Duodenal mucosa (tissue), 2 donors: Measurements from ENCODE around the gene SIL1.

ENCODE experiments used
- H3K27ac ChIP-seq: one replicate; pipeline ENCODE4 v1.7.0; 2013; ENCODE audit warnings: low read depth, low read length
- H3K27me3 ChIP-seq, 2 donors: one replicate each; pipeline ENCODE4 v1.7.0; 2013; ENCODE audit warnings: low read length in 2 of 2, control low read depth in 1 of 2; ENCODE audit not compliant: insufficient read depth in 2 of 2, control insufficient read depth in 1 of 2
- H3K36me3 ChIP-seq, 2 donors: one replicate each; pipeline ENCODE4 v1.7.0; 2013; ENCODE audit warnings: low read length in 2 of 2, control low read depth in 1 of 2; ENCODE audit not compliant: insufficient read depth in 2 of 2, control insufficient read depth in 1 of 2
- H3K4me1 ChIP-seq, 2 donors: one replicate each; pipeline ENCODE4 v1.7.0; 2013; ENCODE audit warnings: low read length in 2 of 2, control low read depth in 1 of 2; ENCODE audit not compliant: insufficient read depth in 2 of 2, control insufficient read depth in 1 of 2
- H3K4me3 ChIP-seq, 2 donors: one replicate each; pipeline ENCODE4 v1.7.0; 2013; ENCODE audit warnings: low read length in 2 of 2, low read depth in 1 of 2
- H3K9ac ChIP-seq, 2 donors: one replicate each; pipeline ENCODE4 v1.7.0; 2013; ENCODE audit warnings: low read length in 2 of 2, low read depth in 1 of 2
- H3K9me3 ChIP-seq, 2 donors: one replicate each; pipeline ENCODE4 v1.7.0; 2013; ENCODE audit warnings: low read length in 2 of 2, control low read depth in 1 of 2; ENCODE audit not compliant: control insufficient read depth in 1 of 2

SIL1 gene

GRCh38 chr5:139131921-139132432, 66.2 kb downstream of the SIL1 start:
- H3K9ac ChIP-seq = no peak overlapping the region
- no peak overlapping the region for H3K4me3 ChIP-seq
- H3K27ac ChIP-seq = no peak overlapping the region
- H3K36me3 ChIP-seq = peaks cover 3 to 4% of the 10 kb centered on the region in 2 donors
- H3K9me3 ChIP-seq = no peaks in the 10 kb centered on the region
- peaks cover 0 to 11% of the 10 kb centered on the region in 2 donors for H3K4me1 ChIP-seq
- no peaks in the 10 kb centered on the region for H3K27me3 ChIP-seq

- Histone ChIP-seq H3K4me3 (no peak overlapping the region), H3K4me1 (peaks cover 0 to 11% of the 10 kb centered on the region in 2 donors), H3K9ac (no peak overlapping the region), H3K9me3 (no peaks in the 10 kb centered on the region), H3K27me3 (no peaks in the 10 kb centered on the region), H3K36me3 (peaks cover 3 to 7% of the 10 kb centered on the region in 2 donors), H3K27ac (no peak overlapping the region)
Observed at GRCh38 chr5:139131465-139131864, 66.7 kb downstream of the SIL1 start.

- no peak overlapping the region for H3K27ac ChIP-seq
- no peak overlapping the region for H3K9ac ChIP-seq
- H3K4me1 ChIP-seq = peaks cover 0 to 11% of the 10 kb centered on the region in 2 donors
- no peaks in the 10 kb centered on the region for H3K27me3 ChIP-seq
- no peaks in the 10 kb centered on the region for H3K9me3 ChIP-seq
- no peak overlapping the region for H3K4me3 ChIP-seq
- peaks cover 7 to 10% of the 10 kb centered on the region in 2 donors for H3K36me3 ChIP-seq
Observed at GRCh38 chr5:139131062-139131461, 67.1 kb downstream of the SIL1 start.

GRCh38 chr5:139130214-139130613, 68.0 kb downstream of the SIL1 start:
- H3K27ac ChIP-seq = no peak overlapping the region
- peaks cover 11 to 15% of the 10 kb centered on the region in 2 donors for H3K36me3 ChIP-seq
- H3K4me3 ChIP-seq = no peak overlapping the region
- no peak overlapping the region for H3K9ac ChIP-seq
- H3K27me3 ChIP-seq = no peaks in the 10 kb centered on the region
- peaks cover 0 to 11% of the 10 kb centered on the region in 2 donors for H3K4me1 ChIP-seq
- no peaks in the 10 kb centered on the region for H3K9me3 ChIP-seq

- H3K36me3 ChIP-seq = peaks cover 9 to 31% of the 10 kb centered on the region in 2 donors
- H3K9me3 ChIP-seq = no peaks in the 10 kb centered on the region
- H3K9ac ChIP-seq = no peak overlapping the region
- no peak overlapping the region for H3K4me3 ChIP-seq
- no peak overlapping the region for H3K27ac ChIP-seq
- H3K4me1 ChIP-seq = peaks cover 0 to 7% of the 10 kb centered on the region in 2 donors
- H3K27me3 ChIP-seq = no peaks in the 10 kb centered on the region
Observed at GRCh38 chr5:139126711-139127111, 71.5 kb downstream of the SIL1 start.

- H3K9me3 ChIP-seq = no peaks in the 10 kb centered on the region
- no peaks in the 10 kb centered on the region for H3K4me1 ChIP-seq
- no peak overlapping the region for H3K9ac ChIP-seq
- no peak overlapping the region for H3K4me3 ChIP-seq
- no peak overlapping the region for H3K27ac ChIP-seq
- H3K36me3 ChIP-seq = peaks cover 9 to 32% of the 10 kb centered on the region in 2 donors
- H3K27me3 ChIP-seq = no peaks in the 10 kb centered on the region
Observed at GRCh38 chr5:139125991-139126390, 72.2 kb downstream of the SIL1 start.

- Histone ChIP-seq H3K27ac (no peak overlapping the region), H3K27me3 (no peaks in the 10 kb centered on the region), H3K4me1 (no peaks in the 10 kb centered on the region), H3K9ac (no peak overlapping the region), H3K36me3 (peaks cover 20 to 42% of the 10 kb centered on the region in 2 donors), H3K9me3 (no peaks in the 10 kb centered on the region), H3K4me3 (no peak overlapping the region)
Observed at GRCh38 chr5:139124774-139125520, 73.2 kb downstream of the SIL1 start.

GRCh38 chr5:139121120-139121519, 77.0 kb downstream of the SIL1 start:
- H3K27me3 ChIP-seq = no peaks in the 10 kb centered on the region
- H3K36me3 ChIP-seq = peaks cover 20 to 68% of the 10 kb centered on the region in 2 donors
- no peaks in the 10 kb centered on the region for H3K9me3 ChIP-seq
- H3K9ac ChIP-seq = no peak overlapping the region
- H3K4me1 ChIP-seq = no peaks in the 10 kb centered on the region
- H3K4me3 ChIP-seq = no peak overlapping the region
- no peak overlapping the region for H3K27ac ChIP-seq

GRCh38 chr5:139120521-139120920, 77.6 kb downstream of the SIL1 start:
- H3K27me3 ChIP-seq = no peaks in the 10 kb centered on the region
- H3K9me3 ChIP-seq = no peaks in the 10 kb centered on the region
- peaks cover 17 to 62% of the 10 kb centered on the region in 2 donors for H3K36me3 ChIP-seq
- no peak overlapping the region for H3K4me3 ChIP-seq
- H3K4me1 ChIP-seq = no peaks in the 10 kb centered on the region
- no peak overlapping the region for H3K27ac ChIP-seq
- H3K9ac ChIP-seq = no peak overlapping the region

- H3K4me1 ChIP-seq = no peaks in the 10 kb centered on the region
- peaks cover 17 to 52% of the 10 kb centered on the region in 2 donors for H3K36me3 ChIP-seq
- no peaks in the 10 kb centered on the region for H3K9me3 ChIP-seq
- H3K9ac ChIP-seq = no peak overlapping the region
- H3K27me3 ChIP-seq = no peaks in the 10 kb centered on the region
- H3K27ac ChIP-seq = no peak overlapping the region
- H3K4me3 ChIP-seq = no peak overlapping the region
Observed at GRCh38 chr5:139118804-139119203, 79.4 kb downstream of the SIL1 start.
